IMR-90 (cell line): ENCODE measurements around the gene BOD1L1. TPM values are rescaled to one million over a fixed set of nuclear protein-coding genes. Genes with fewer than 3 reads are reported as not detected.

Source experiments
- ATAC-seq: fragments of 200-7000 bp; cut with Tn5 transposase; 2 replicates; pipeline ENCODE4 v1.9.1; 2020; ENCODE audit warnings: low read depth, mild to moderate bottlenecking, moderate library complexity
- BruUV-seq: library from RNA; stranded (reverse); fragments of 400-500 nt; replicated peaks from 2 replicates; lab custom pipeline; 2021; lab: Mats Ljungman, UMichigan
- CTCF ChIA-PET: fragments of 300-600 bp; formaldehyde crosslinking; extraction: SDS; loops from one replicate; lab custom pipeline; 2021; ENCODE audit warnings: antibody characterized with exemption; lab: Yijun Ruan, JAX
- POLR2A ChIA-PET: fragments of 300-600 bp; sonication (Branson Sonifier 250); formaldehyde crosslinking; loops from one replicate; lab custom pipeline; 2022; ENCODE audit warnings: antibody characterized with exemption; ENCODE audit not compliant: unreplicated experiment; lab: Charles Lee
- DNase-seq: peaks from one replicate; pipeline ENCODE4 v3.0.0; 2013
- H2AFZ ChIP-seq: replicated peaks from 2 replicates; pipeline ENCODE3; 2013; ENCODE audit warnings: low read length, mild to moderate bottlenecking; ENCODE audit not compliant: poor library complexity
- H2AK5ac ChIP-seq: 2 replicates; pipeline ENCODE4 v1.6.1; 2013; ENCODE audit warnings: low read depth, low read length, inconsistent platforms
- H2AK9ac ChIP-seq: replicated peaks from 2 replicates; pipeline ENCODE3; 2013; ENCODE audit warnings: mild to moderate bottlenecking, low read depth, low read length, moderate library complexity; ENCODE audit not compliant: poor library complexity
- H2BK120ac ChIP-seq: 2 replicates; pipeline ENCODE4 v1.6.1; 2013; ENCODE audit warnings: low read depth, low read length, inconsistent platforms
- H2BK15ac ChIP-seq: 3 replicates; pipeline ENCODE4 v1.6.1; 2013; ENCODE audit warnings: low read depth, low read length, inconsistent platforms
- H2BK20ac ChIP-seq: 2 replicates; pipeline ENCODE4 v1.6.1; 2013; ENCODE audit warnings: low read depth, mild to moderate bottlenecking, inconsistent platforms, low read length, moderate library complexity
- H2BK5ac ChIP-seq: 2 replicates; pipeline ENCODE4 v1.6.1; 2013; ENCODE audit warnings: mild to moderate bottlenecking, low read depth, low read length, inconsistent platforms; ENCODE audit not compliant: poor library complexity, severe bottlenecking
- H3K14ac ChIP-seq: replicated peaks from 2 replicates; pipeline ENCODE4 v1.6.1; 2013; ENCODE audit warnings: low read depth, low read length, inconsistent platforms
- H3K18ac ChIP-seq: 2 replicates; pipeline ENCODE4 v1.6.1; 2013; ENCODE audit warnings: low read depth, low read length, control low read depth
- H3K23ac ChIP-seq: 2 replicates; pipeline ENCODE4 v1.6.1; 2013; ENCODE audit warnings: low read depth, low read length, inconsistent platforms
- H3K27ac ChIP-seq: 2 replicates; pipeline ENCODE4 v1.5.1; 2013; ENCODE audit warnings: mild to moderate bottlenecking, control low read depth, low read length; ENCODE audit not compliant: insufficient read depth
- H3K27me3 ChIP-seq: 2 replicates; pipeline ENCODE4 v1.6.1; 2013; ENCODE audit warnings: low read length; ENCODE audit not compliant: control insufficient read depth, insufficient read depth
- H3K36me3 ChIP-seq: 2 replicates; pipeline ENCODE4 v1.6.1; 2013; ENCODE audit warnings: low read length, mixed read lengths; ENCODE audit not compliant: control insufficient read depth, insufficient read depth
- H3K4ac ChIP-seq: 2 replicates; pipeline ENCODE4 v1.6.1; 2013; ENCODE audit warnings: low read depth, low read length, inconsistent platforms
- H3K4me1 ChIP-seq: 2 replicates; pipeline ENCODE4 v1.6.1; 2013; ENCODE audit warnings: low read length, mixed read lengths; ENCODE audit not compliant: control insufficient read depth, insufficient read depth
- H3K4me2 ChIP-seq: 2 replicates; pipeline ENCODE4 v1.6.1; 2013; ENCODE audit warnings: low read depth, mild to moderate bottlenecking, control low read depth, low read length, moderate library complexity
- H3K4me3 ChIP-seq: 2 replicates; pipeline ENCODE4 v1.5.1; 2013; ENCODE audit warnings: low read depth, mild to moderate bottlenecking, control low read depth, low read length, moderate library complexity; ENCODE audit not compliant: insufficient read depth
- H3K56ac ChIP-seq: 2 replicates; pipeline ENCODE4 v1.6.1; 2013; ENCODE audit warnings: low read length, inconsistent platforms; ENCODE audit not compliant: insufficient read depth; ENCODE audit errors: extremely low read depth
- H3K79me1 ChIP-seq, 2 experiments: 2 replicates each; pipeline ENCODE4 v1.6.1; 2013; ENCODE audit warnings: low read length in 2 of 2, inconsistent platforms in 1 of 2, low read depth in 1 of 2
- H3K9ac ChIP-seq: 2 replicates; pipeline ENCODE4 v1.6.1; 2013; ENCODE audit warnings: low read depth, low read length, control low read depth
- H3K9me1 ChIP-seq: 2 replicates; pipeline ENCODE4 v1.6.1; 2013; ENCODE audit warnings: low read length, inconsistent platforms; ENCODE audit not compliant: insufficient read depth
- H3K9me3 ChIP-seq: 2 replicates; pipeline ENCODE4 v1.6.1; 2013; ENCODE audit warnings: low read length; ENCODE audit not compliant: control insufficient read depth, insufficient read depth
- H4K20me1 ChIP-seq: 2 replicates; pipeline ENCODE4 v1.6.1; 2013; ENCODE audit warnings: low read length, inconsistent platforms; ENCODE audit not compliant: insufficient read depth
- H4K5ac ChIP-seq: 2 replicates; pipeline ENCODE4 v1.6.1; 2013; ENCODE audit warnings: mild to moderate bottlenecking, low read depth, low read length, control low read depth
- H4K8ac ChIP-seq, 2 experiments: 2 replicates each; pipeline ENCODE4 v1.6.1; 2013; ENCODE audit warnings: low read depth in 2 of 2, low read length in 2 of 2, control low read depth in 1 of 2, inconsistent platforms in 1 of 2
- H4K91ac ChIP-seq: 2 replicates; pipeline ENCODE4 v1.6.1; 2013; ENCODE audit warnings: low read depth, low read length, inconsistent platforms; ENCODE audit not compliant: insufficient read depth
- CTCF ChIP-seq: conservative IDR thresholded peaks from 2 replicates; pipeline ENCODE4 v1.5.1; 2012; ENCODE audit warnings: mild to moderate bottlenecking, low read depth, low read length, improper control_type of control experiment
- FOS ChIP-seq: fragments of 150-350 bp; IDR thresholded peaks from 2 replicates; pipeline ENCODE4 v1.6.1; 2016; ENCODE audit warnings: low read depth, low read length
- MAFK ChIP-seq: IDR thresholded peaks from 2 replicates; pipeline ENCODE4 v1.6.1; 2012; ENCODE audit warnings: low read depth, low read length, improper control_type of control experiment
- MAZ ChIP-seq: IDR thresholded peaks from 2 replicates; pipeline ENCODE4 v1.6.1; 2012; ENCODE audit warnings: low read depth, mild to moderate bottlenecking, low read length, improper control_type of control experiment, moderate library complexity, borderline replicate concordance
- MXI1 ChIP-seq: IDR thresholded peaks from 2 replicates; pipeline ENCODE4 v1.6.1; 2012; ENCODE audit warnings: low read depth, mild to moderate bottlenecking, low read length, moderate library complexity, borderline replicate concordance
- POLR2A ChIP-seq: IDR thresholded peaks from 2 replicates; pipeline ENCODE4 v1.6.1; 2012; ENCODE audit warnings: mild to moderate bottlenecking, low read depth, low read length
- RAD21 ChIP-seq: IDR thresholded peaks from 2 replicates; pipeline ENCODE4 v1.6.1; 2012; ENCODE audit warnings: low read length, improper control_type of control experiment
- SMC3 ChIP-seq: fragments of 150-350 bp; IDR thresholded peaks from 2 replicates; pipeline ENCODE4 v1.6.1; 2016; ENCODE audit warnings: low read depth, mild to moderate bottlenecking, antibody characterized with exemption, low read length, moderate library complexity
- USF2 ChIP-seq: fragments of 150-350 bp; IDR thresholded peaks from 2 replicates; pipeline ENCODE4 v1.6.1; 2017; ENCODE audit warnings: mild to moderate bottlenecking, antibody characterized with exemption, low read length, low read depth
- WGBS, 2 experiments: methylation state at CpG; one replicate each; pipeline versions ENCODE4 v1.1.5 to v1.1.7; 2013; ENCODE audit warnings: missing lambda C conversion rate in 2 of 2; ENCODE audit not compliant: insufficient read length in 1 of 2; ENCODE audit errors: extremely low coverage in 2 of 2; 5-methylcytosine and 5-hydroxymethylcytosine counted together
- dilution Hi-C: fragments of 300-500 bp; cut with HindIII; formaldehyde crosslinking; loops from one replicate; pipeline ENCODE4 v1.14.3; 2018; ENCODE audit warnings: low sequenced_read_pairs; ENCODE audit not compliant: unreplicated experiment
- in situ Hi-C: fragments of 300-500 bp; cut with MboI; formaldehyde crosslinking; loops from 3 replicates; pipeline ENCODE4 v1.14.3; 2019; ENCODE audit warnings: low sequenced_read_pairs, inconsistent platforms, mixed read lengths
- intact Hi-C: fragments of 100-400 bp; cut with micrococcal nuclease; formaldehyde crosslinking; loops from 2 replicates; pipeline ENCODE4 v1.10.0; 2022
- polyA plus RNA-seq, 3 experiments: library from polyadenylated mRNA; depleted of rRNA; stranded (reverse); fragments of >200 nt; gene quantifications; 2 replicates each; pipeline ENCODE4 v1.2.3, GENCODE V29; 2012; ENCODE audit warnings: low replicate concordance in 1 of 3
- total RNA-seq: library from RNA; depleted of rRNA; stranded (reverse); fragments of >200 nt; gene quantifications from 2 replicates; pipeline ENCODE4 v1.2.3, GENCODE V29; 2012

The BOD1L1 gene
- total and polyA plus RNA-seq, 2 of the 4 experiments (the other 2 are of a cell fraction): 13.5 to 26.9 TPM

- Histone ChIP-seq H2BK15ac (no peak overlapping the region), H3K23ac (no peak overlapping the region), H3K4ac (no peak overlapping the region), H4K20me1 (no peaks in the 10 kb centered on the region), H2BK20ac (no peak overlapping the region), H3K4me2 (no peak overlapping the region), H4K8ac (no peak overlapping the region), H3K9me1 (no peaks in the 10 kb centered on the region), H3K27ac (no peak overlapping the region), H3K56ac (no peak overlapping the region), H3K27me3 (peaks cover 49% of the 10 kb centered on the region), H3K18ac (no peak overlapping the region), H2AK5ac (no peak overlapping the region), H3K9ac (no peak overlapping the region), H3K36me3 (no peaks in the 10 kb centered on the region), H3K79me1 (no peaks in the 10 kb centered on the region), H2AK9ac (no peak overlapping the region), H3K14ac (no peak overlapping the region), H3K4me1 (no peaks in the 10 kb centered on the region), H3K4me3 (no peak overlapping the region), H3K9me3 (peaks cover 15% of the 10 kb centered on the region), H2AFZ (no peak overlapping the region), H4K5ac (no peak overlapping the region), H2BK120ac (no peak overlapping the region), H4K91ac (no peak overlapping the region), H2BK5ac (no peak overlapping the region)
- DNase-seq (no peak), ATAC-seq (no peak)
- CTCF ChIA-PET: interaction anchor here (0.5 to 0.9 kb wide), 3 partner anchors 26 to 346 kb away, joined by 3 read pairs; no protein-coding TSS in a partner anchor
- in situ Hi-C loops (no loop called here), intact Hi-C loops (no loop called here), dilution Hi-C loops (no loop called here)
- WGBS, 2 experiments: no CpG with 5 or more reads among the region's 2 CpGs
- BruUV-seq: no TSS peak
- no peak for TF ChIP-seq RAD21
- TF ChIP-seq MAFK: no peak
- no peak for TF ChIP-seq MXI1
- no peak for TF ChIP-seq SMC3
- no peak for TF ChIP-seq FOS
- no peak for TF ChIP-seq CTCF
- no peak for TF ChIP-seq USF2
- no peak for TF ChIP-seq POLR2A
- TF ChIP-seq MAZ: no peak
- POLR2A ChIA-PET: no interaction called here
Measured at GRCh38 chr4:13521047-13521446, 106.5 kb downstream of the BOD1L1 start.
